Hepatocyte (in vitro differentiated cells): Measurements from ENCODE around the gene ZSCAN20.

ENCODE experiments used
- CTCF ChIP-seq: fragments of 200-600 bp; sonication (generic); IDR thresholded peaks from 2 replicates; pipeline ENCODE4 v1.5.1; 2016; ENCODE audit warnings: antibody characterized with exemption, mild to moderate bottlenecking; ENCODE audit not compliant: poor library complexity
- EZH2 ChIP-seq: fragments of 200-600 bp; sonication (generic); IDR thresholded peaks from 2 replicates; pipeline ENCODE4 v1.6.1; 2016; ENCODE audit warnings: antibody characterized with exemption, mild to moderate bottlenecking, borderline replicate concordance

GRCh38 chr1:33428661-33429060 is 43.8 kb upstream of the ZSCAN20 start:
- TF ChIP-seq CTCF = no peak
- TF ChIP-seq EZH2 = no peak
